ENCODE data around the gene SYMPK.
A peak's percentile ranks its signal among the peaks of the same experiment; 100 is the strongest.
"Not testable (repeated sequence)": the region's sequence is repeated elsewhere in the genome, so short reads cannot be mapped to it uniquely, and the experiment has no call there.

Gene SYMPK

GRCh38 chr19:45862564-45863334 is at the start of gene SYMPK:
Gene SYMPK (minus strand): TSS chr19:45863147. CDS start chr19:45854495, 8,652 bp downstream.
- peak; percentile 94 to 97 (median 96) for DNase-seq

- no peak for DNase-seq
Measured at GRCh38 chr19:45911291-45911690, 48.3 kb upstream of the SYMPK start.

- no peak for DNase-seq
Measured at GRCh38 chr19:45908956-45909355, 46.0 kb upstream of the SYMPK start.

- no peak for DNase-seq
Measured at GRCh38 chr19:45906221-45906620, 43.3 kb upstream of the SYMPK start.

GRCh38 chr19:45905011-45905410 is 42.1 kb upstream of the SYMPK start:
- no peak for DNase-seq

- peak; percentile 97 to 99 (median 98) for DNase-seq
Measured at GRCh38 chr19:45902651-45903625, 40.0 kb upstream of the SYMPK start.

- DNase-seq: no peak
Measured at GRCh38 chr19:45901912-45902650, 39.1 kb upstream of the SYMPK start, which contains the start of gene MYPOP. Gene MYPOP (minus strand): TSS chr19:45902613. CDS start chr19:45901773, 840 bp downstream.

GRCh38 chr19:45901432-45901911 is 38.5 kb upstream of the SYMPK start:
- DNase-seq: peak in 1 of 4 experiments; percentile 14

- DNase-seq: no peak
Measured at GRCh38 chr19:45900738-45901431, 37.9 kb upstream of the SYMPK start.

GRCh38 chr19:45899919-45900589 is 37.1 kb upstream of the SYMPK start:
- no peak for DNase-seq

- no peak for DNase-seq
Measured at GRCh38 chr19:45899253-45899652, 36.3 kb upstream of the SYMPK start.

GRCh38 chr19:45897261-45897812 is 34.4 kb upstream of the SYMPK start:
- DNase-seq: no peak

- DNase-seq: not testable (repeated sequence)
Measured at GRCh38 chr19:45895983-45896599, 33.1 kb upstream of the SYMPK start.

GRCh38 chr19:45895519-45895972 is 32.6 kb upstream of the SYMPK start:
- no peak for DNase-seq

GRCh38 chr19:45890877-45891276 is 27.9 kb upstream of the SYMPK start:
- no peak for DNase-seq

GRCh38 chr19:45889210-45889885 is 26.4 kb upstream of the SYMPK start:
- no peak for DNase-seq

GRCh38 chr19:45887200-45887710 is 24.3 kb upstream of the SYMPK start:
- no peak for DNase-seq

GRCh38 chr19:45886427-45887199 is 23.7 kb upstream of the SYMPK start:
- DNase-seq: peak; percentile 62 to 80 (median 70)
